Measurements from ENCODE around the gene KRTAP6-2.

Gene KRTAP6-2

DNA sequence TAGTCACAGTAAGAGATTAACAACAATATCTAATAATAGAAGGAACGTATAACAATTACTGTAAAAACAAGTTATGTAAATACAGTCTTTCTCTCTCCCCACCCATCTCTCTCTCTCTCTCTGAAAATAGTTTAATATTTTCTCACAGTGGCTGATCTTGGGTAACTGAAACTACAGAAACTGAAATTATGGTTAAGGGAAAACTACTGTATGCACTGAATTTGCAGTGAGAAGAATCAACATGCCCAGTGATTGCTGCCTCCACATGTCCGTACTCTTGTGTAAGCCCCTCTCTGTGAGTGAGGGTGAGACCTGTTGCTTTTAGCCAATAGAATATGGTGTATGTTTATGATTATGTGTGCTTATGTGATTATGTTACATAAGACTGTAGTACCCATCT is 13.4 kb upstream of the KRTAP6-2 start:
- DNase-seq (no peak), ATAC-seq (replicated peaks) (no peak)
- H3K27ac Mint-ChIP-seq = no peak overlapping the region
- no peaks in the 10 kb centered on the region for H3K4me1 Mint-ChIP-seq (ENCODE audit: low read depth in 2 of 2)
- H3K4me3 Mint-ChIP-seq = no peak overlapping the region
- no peaks in the 10 kb centered on the region for H3K36me3 Mint-ChIP-seq (ENCODE audit: insufficient read depth)
- no peaks in the 10 kb centered on the region for H3K27me3 Mint-ChIP-seq
- peaks cover 0 to 1% of the 10 kb centered on the region in 2 donors for H3K9me3 Mint-ChIP-seq

DNA sequence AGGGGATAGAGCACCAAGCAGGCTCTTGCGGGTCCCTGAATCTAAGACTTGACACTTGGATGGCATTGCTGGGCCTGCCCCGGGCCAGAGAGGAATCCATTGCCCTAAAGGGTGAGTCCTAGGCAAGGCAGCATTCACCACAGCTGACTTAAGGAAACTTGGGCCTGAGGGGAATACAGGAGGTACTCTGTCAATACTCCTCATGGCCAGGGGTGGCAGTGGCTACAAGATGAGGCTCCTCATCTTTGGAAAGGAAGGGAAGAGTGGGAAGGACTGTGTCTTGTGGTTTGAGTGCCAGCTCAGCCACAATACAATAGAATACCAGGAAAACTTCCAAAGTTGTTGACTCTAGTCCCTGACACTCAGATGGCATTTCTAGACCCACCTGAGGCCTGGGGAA is 7.3 kb upstream of the KRTAP6-2 start:
- Mint-ChIP-seq H3K27ac (no peak overlapping the region), H3K9me3 (peaks cover 10 to 12% of the 10 kb centered on the region in 2 donors), H3K4me3 (no peak overlapping the region), H3K27me3 (no peaks in the 10 kb centered on the region), H3K4me1 (ENCODE audit: low read depth in 2 of 2) (no peaks in the 10 kb centered on the region), H3K36me3 (ENCODE audit: insufficient read depth) (no peaks in the 10 kb centered on the region)
- DNase-seq (no peak), ATAC-seq (replicated peaks) (no peak)

DNA sequence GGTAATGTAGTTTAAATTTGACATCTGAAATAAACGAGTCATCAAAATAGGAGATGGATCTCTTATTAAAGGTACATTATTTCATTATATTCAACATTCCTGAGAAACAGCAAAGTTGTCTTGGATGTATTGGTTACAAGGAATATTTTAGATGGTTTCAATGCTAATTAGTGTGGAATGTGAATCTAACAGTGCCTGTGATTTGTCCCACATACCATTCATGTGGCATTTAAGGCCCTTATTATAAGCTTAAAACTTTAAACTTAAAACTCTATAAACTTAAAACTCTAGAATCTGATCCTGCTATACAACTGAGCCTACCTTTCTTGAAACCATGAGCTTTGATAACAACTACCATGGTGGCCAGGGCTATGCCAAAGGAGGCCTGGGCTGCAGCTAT is 2.1 kb upstream of the KRTAP6-2 start, which contains the start of gene KRTAP22-1:
KRTAP22-1 (plus strand) TSS at position 301 of the 400 bp plus-strand sequence.
- Mint-ChIP-seq H3K27me3 (no peaks in the 10 kb centered on the region), H3K27ac (no peak within 1 kb of the TSS), H3K9me3 (peaks cover 10 to 12% of the 10 kb centered on the region in 2 donors), H3K4me1 (ENCODE audit: low read depth in 2 of 2) (no peaks in the 10 kb centered on the region), H3K4me3 (no peak within 1 kb of the TSS), H3K36me3 (ENCODE audit: insufficient read depth) (no peaks in the 10 kb centered on the region)
- DNase-seq (no peak), ATAC-seq (replicated peaks) (no peak)

DNA sequence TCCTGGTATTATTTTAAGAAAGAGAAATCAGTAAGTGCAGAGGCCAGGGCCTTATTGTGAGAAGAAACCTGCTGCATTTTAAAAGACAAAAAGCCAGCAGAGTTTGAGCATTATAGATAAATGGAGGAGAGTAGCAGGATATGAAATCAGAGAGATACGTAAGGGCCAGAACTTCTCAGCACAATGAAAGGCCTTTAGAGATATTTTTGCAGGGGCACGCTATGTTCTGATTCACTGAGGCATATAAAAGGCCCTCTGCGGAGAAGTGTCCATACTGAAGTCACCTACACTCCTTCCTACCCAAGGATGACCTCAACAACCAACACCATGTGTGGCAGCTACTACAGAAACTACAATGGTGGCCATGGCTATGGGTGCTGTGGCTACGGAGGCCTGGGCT is 6.6 kb downstream of the KRTAP6-2 start, which contains the start of gene KRTAP6-3:
KRTAP6-3 (plus strand) TSS at position 301 of the 400 bp plus-strand sequence; CDS start at position 307, 6 bp downstream.
- no peak for DNase-seq
- no peaks in the 10 kb centered on the region for H3K36me3 Mint-ChIP-seq (ENCODE audit: insufficient read depth)
- no peak within 1 kb of the TSS for H3K4me3 Mint-ChIP-seq
- no peak within 1 kb of the TSS for H3K27ac Mint-ChIP-seq
- no peaks in the 10 kb centered on the region for H3K27me3 Mint-ChIP-seq
- no peaks in the 10 kb centered on the region for H3K4me1 Mint-ChIP-seq (ENCODE audit: low read depth in 2 of 2)
- no peak for ATAC-seq (replicated peaks)
- H3K9me3 Mint-ChIP-seq = peaks cover 0 to 5% of the 10 kb centered on the region in 2 donors

DNA sequence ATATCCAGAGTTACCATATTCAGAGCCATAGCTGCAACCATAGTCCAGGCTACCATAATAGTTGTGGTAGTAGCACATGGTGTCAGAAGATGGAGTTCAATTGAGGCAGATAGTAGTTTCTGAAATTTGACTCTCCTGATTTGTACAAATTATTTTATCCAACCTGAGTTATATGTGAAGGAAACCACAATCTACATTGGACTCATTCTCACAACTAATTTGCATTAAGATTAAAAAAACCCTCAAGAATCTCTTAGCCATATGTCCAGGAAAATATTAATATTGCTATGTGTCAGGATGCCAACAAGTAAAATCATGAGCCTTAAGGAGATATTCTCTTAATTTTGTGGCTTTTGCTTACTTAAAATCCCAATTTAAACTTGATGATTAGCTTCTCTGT is 8.4 kb downstream of the KRTAP6-2 start, which contains the start of gene KRTAP22-2:
KRTAP22-2 (minus strand) TSS at position 101 of the 400 bp plus-strand sequence.
- Mint-ChIP-seq H3K4me3 (no peak within 1 kb of the TSS), H3K27me3 (no peaks in the 10 kb centered on the region), H3K4me1 (ENCODE audit: low read depth in 2 of 2) (no peaks in the 10 kb centered on the region), H3K9me3 (peaks cover 0 to 5% of the 10 kb centered on the region in 2 donors), H3K36me3 (ENCODE audit: insufficient read depth) (no peaks in the 10 kb centered on the region), H3K27ac (no peak within 1 kb of the TSS)
- ATAC-seq (replicated peaks) = no peak
- DNase-seq = no peak

DNA sequence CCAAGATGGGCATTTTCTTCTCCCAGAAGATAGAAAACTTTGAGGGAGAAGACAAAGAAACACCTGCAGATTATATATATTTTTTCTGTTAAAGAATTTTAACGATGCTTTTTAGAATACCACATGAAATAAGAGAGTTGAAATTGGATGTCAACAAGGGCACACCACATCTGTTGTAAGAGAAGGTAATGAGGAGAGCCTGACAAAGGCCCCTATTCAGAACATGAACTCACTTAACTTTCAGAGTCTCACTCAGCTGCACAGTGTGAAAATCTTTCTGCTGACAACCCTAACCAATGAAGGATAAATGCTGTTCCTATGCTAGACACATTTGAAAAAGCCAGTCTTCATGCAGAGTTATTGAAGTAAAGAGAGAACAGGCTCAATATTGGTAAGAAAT is 15.8 kb downstream of the KRTAP6-2 start:
- DNase-seq (no peak), ATAC-seq (replicated peaks) (no peak)
- no peaks in the 10 kb centered on the region for H3K36me3 Mint-ChIP-seq (ENCODE audit: insufficient read depth)
- no peaks in the 10 kb centered on the region for H3K27me3 Mint-ChIP-seq
- H3K4me3 Mint-ChIP-seq = no peak overlapping the region
- H3K4me1 Mint-ChIP-seq (ENCODE audit: low read depth in 2 of 2) = no peaks in the 10 kb centered on the region
- H3K9me3 Mint-ChIP-seq = no peaks in the 10 kb centered on the region
- H3K27ac Mint-ChIP-seq = no peak overlapping the region

GRCh38 chr21:30580132-30580531 is 18.6 kb downstream of the KRTAP6-2 start:
- no peak overlapping the region for H3K4me3 Mint-ChIP-seq
- DNase-seq (no peak), ATAC-seq (replicated peaks) (no peak)
- no peaks in the 10 kb centered on the region for H3K27me3 Mint-ChIP-seq
- H3K27ac Mint-ChIP-seq = no peak overlapping the region
- H3K36me3 Mint-ChIP-seq (ENCODE audit: insufficient read depth) = no peaks in the 10 kb centered on the region
- no peaks in the 10 kb centered on the region for H3K9me3 Mint-ChIP-seq
- no peaks in the 10 kb centered on the region for H3K4me1 Mint-ChIP-seq (ENCODE audit: low read depth in 2 of 2)

DNA sequence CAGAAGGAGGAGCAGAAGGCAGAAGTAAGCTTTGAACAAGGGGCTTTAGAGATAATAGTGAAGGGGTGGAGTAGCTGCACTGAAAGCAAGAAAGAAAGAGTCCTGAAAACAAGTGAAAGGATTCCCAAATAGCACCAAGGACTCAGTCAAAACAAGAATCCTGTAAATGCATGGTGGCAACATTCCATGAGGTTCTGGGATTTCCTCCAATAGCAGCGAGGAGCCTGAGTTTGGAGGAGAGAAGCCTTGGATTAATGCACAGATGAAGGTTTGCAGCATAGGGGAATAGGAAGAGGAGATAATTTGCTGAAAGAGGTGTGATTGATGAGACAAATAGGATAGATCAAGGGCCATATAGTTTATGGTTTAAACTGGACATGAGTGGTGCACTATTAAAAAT is 19.4 kb downstream of the KRTAP6-2 start:
- no peak for DNase-seq

DNA sequence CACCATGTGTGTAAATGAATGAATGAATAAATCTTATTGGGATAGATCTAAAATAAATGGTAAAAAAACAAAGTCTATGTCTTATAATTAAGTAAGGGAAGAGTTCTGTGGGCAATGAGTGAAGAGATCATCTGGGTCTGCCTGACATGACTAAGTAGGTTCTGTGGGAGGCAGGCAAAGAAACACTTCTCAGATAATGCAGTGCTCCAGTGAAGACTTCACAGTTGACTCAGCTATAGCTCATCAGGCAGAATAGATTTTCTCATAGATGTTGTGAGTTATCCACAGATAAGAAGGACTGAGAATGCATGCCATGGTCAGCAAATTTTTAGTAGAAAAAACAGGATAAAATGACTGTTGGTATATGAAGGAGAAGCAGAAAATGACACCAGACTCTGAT is 20.9 kb downstream of the KRTAP6-2 start:
- DNase-seq (no peak), ATAC-seq (replicated peaks) (no peak)
- H3K4me1 Mint-ChIP-seq (ENCODE audit: low read depth in 2 of 2) = no peaks in the 10 kb centered on the region
- H3K27ac Mint-ChIP-seq = no peak overlapping the region
- H3K36me3 Mint-ChIP-seq (ENCODE audit: insufficient read depth) = no peaks in the 10 kb centered on the region
- H3K4me3 Mint-ChIP-seq = no peak overlapping the region
- H3K27me3 Mint-ChIP-seq = no peaks in the 10 kb centered on the region
- no peaks in the 10 kb centered on the region for H3K9me3 Mint-ChIP-seq

More for the DNA sequence above, 19.4 kb downstream of the KRTAP6-2 start:
- no peaks in the 10 kb centered on the region for H3K36me3 Mint-ChIP-seq (ENCODE audit: insufficient read depth)
- no peak overlapping the region for H3K4me3 Mint-ChIP-seq
- no peaks in the 10 kb centered on the region for H3K4me1 Mint-ChIP-seq (ENCODE audit: low read depth in 2 of 2)
- no peak overlapping the region for H3K27ac Mint-ChIP-seq
- ATAC-seq (replicated peaks) = no peak
- H3K27me3 Mint-ChIP-seq = no peaks in the 10 kb centered on the region
- H3K9me3 Mint-ChIP-seq = no peaks in the 10 kb centered on the region

DNA sequence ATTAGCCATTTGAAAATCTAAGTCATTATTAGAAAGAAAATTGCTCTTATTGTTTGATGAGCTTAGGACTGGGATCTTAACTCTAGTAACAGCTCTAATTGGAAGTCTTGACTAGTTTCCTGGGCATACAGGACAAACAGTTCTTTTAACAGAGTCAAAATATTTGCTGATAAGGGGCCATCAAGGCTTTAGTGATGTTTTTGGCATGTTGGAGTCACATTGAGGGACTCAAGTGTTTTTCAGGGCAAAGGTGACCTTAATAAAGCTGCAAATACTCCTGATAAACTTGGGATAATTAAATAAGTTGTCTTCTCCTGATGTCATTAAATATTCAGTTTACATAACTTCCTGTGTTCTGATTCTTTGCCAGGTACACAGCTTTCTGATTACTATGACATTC is 31.1 kb downstream of the KRTAP6-2 start:
- Mint-ChIP-seq H3K36me3 (ENCODE audit: insufficient read depth) (peaks cover 5% of the 10 kb centered on the region), H3K4me3 (no peak overlapping the region), H3K9me3 (peaks cover 0 to 6% of the 10 kb centered on the region in 2 donors), H3K27ac (no peak overlapping the region), H3K4me1 (ENCODE audit: low read depth in 2 of 2) (no peaks in the 10 kb centered on the region), H3K27me3 (no peaks in the 10 kb centered on the region)
- ATAC-seq (replicated peaks) (no peak), DNase-seq (no peak)

- Mint-ChIP-seq H3K27ac (no peak overlapping the region), H3K4me3 (no peak overlapping the region), H3K36me3 (ENCODE audit: insufficient read depth) (peaks cover 5% of the 10 kb centered on the region), H3K9me3 (no peaks in the 10 kb centered on the region), H3K4me1 (ENCODE audit: low read depth in 2 of 2) (no peaks in the 10 kb centered on the region), H3K27me3 (no peaks in the 10 kb centered on the region)
- ATAC-seq (replicated peaks) = no peak
- no peak for DNase-seq
Measured at GRCh38 chr21:30563630-30564029, 35.1 kb downstream of the KRTAP6-2 start.

- no peaks in the 10 kb centered on the region for H3K9me3 Mint-ChIP-seq
- peaks cover 5% of the 10 kb centered on the region for H3K36me3 Mint-ChIP-seq (ENCODE audit: insufficient read depth)
- H3K27me3 Mint-ChIP-seq = no peaks in the 10 kb centered on the region
- H3K27ac Mint-ChIP-seq = no peak overlapping the region
- H3K4me1 Mint-ChIP-seq (ENCODE audit: low read depth in 2 of 2) = no peaks in the 10 kb centered on the region
- no peak for ATAC-seq (replicated peaks)
- H3K4me3 Mint-ChIP-seq = no peak overlapping the region
- no peak for DNase-seq
Measured at GRCh38 chr21:30563072-30563471, 35.6 kb downstream of the KRTAP6-2 start.

DNA sequence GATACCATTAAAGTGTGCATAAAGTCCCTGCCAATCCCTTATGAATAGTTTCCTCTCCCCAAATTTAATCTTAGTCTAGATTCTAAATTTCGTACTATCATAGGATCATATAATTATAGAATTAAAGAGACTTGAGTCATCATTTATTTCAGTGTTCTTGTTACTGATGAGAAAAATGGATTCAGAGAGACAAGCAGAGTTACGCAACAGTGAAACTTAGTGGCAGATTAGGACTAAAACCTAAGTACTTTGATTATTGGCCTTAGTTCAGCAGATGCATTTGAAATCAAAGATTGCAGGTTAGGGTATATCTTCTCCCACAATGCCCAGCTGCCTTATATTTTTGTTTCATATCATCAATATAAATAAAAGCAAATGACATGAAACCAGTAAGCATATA is 36.7 kb downstream of the KRTAP6-2 start:
- Mint-ChIP-seq H3K4me1 (ENCODE audit: low read depth in 2 of 2) (no peaks in the 10 kb centered on the region), H3K4me3 (no peak overlapping the region), H3K27ac (no peak overlapping the region), H3K36me3 (ENCODE audit: insufficient read depth) (peaks cover 5% of the 10 kb centered on the region), H3K9me3 (no peaks in the 10 kb centered on the region), H3K27me3 (no peaks in the 10 kb centered on the region)
- ATAC-seq (replicated peaks) (no peak), DNase-seq (no peak)

- Mint-ChIP-seq H3K36me3 (ENCODE audit: insufficient read depth) (peaks cover 5% of the 10 kb centered on the region), H3K9me3 (no peaks in the 10 kb centered on the region)
- ATAC-seq (replicated peaks) = no peak
Measured at GRCh38 chr21:30561264-30561895, 37.3 kb downstream of the KRTAP6-2 start, which contains the start of gene KRTAP19-7. Gene KRTAP19-7 (minus strand): TSS chr21:30561314. CDS start chr21:30561289, 25 bp downstream.

More at GRCh38 chr21:30561264-30561895, 37.3 kb downstream of the KRTAP6-2 start, which contains the start of gene KRTAP19-7:
- no peak within 1 kb of the TSS for H3K4me3 Mint-ChIP-seq
- no peak within 1 kb of the TSS for H3K27ac Mint-ChIP-seq
- no peak for DNase-seq
- no peaks in the 10 kb centered on the region for H3K4me1 Mint-ChIP-seq (ENCODE audit: low read depth in 2 of 2)
- no peaks in the 10 kb centered on the region for H3K27me3 Mint-ChIP-seq
